ENCODE data around the gene GRAMD1A. TPM values are rescaled to one million over a fixed set of nuclear protein-coding genes. Genes with fewer than 3 reads are reported as not detected.
"Not testable (repeated sequence)": the region's sequence is repeated elsewhere in the genome, so short reads cannot be mapped to it uniquely, and the experiment has no call there.

GRAMD1A gene
- total and polyA plus RNA-seq, 2 donors (not counting 1 experiment from before 2014, with no cell fraction given) = 83.8 to 102 TPM

DNA sequence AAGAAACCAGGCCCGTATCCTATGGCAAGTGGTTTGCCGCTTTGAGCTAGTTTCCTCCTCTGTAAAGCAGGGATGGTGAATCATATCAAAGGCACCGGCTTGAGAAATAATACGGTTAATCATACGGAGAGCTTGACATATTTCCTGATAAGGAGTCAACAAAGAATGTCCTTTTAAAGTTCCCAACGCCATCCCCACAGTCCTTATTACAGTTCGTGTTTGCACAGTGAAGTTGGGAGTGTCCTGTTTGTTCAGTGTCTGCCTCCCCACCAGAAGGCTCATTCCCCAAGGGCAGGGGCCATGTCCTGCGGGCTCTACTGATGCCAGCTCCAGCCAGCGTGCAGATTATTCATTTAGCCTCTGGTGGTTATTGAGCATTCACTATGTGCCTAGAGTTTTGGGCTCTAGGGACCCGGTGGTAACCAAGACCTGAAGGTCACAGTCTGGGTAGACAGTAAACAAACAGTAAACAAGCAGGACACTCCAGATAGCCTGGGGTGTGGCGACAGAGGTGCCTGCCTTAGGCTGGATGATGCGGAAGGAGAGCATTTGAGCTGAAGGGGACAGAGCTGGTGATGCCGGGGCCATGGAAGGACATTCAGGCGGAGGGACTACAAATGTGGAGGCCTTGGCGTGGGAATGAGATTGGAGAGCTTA is 6.3 kb downstream of the GRAMD1A start:
- CTCF ChIA-PET = interaction anchor here (1.8 to 3.4 kb wide), 2 partner anchors 8 to 34 kb away, joined by 4 to 16 read pairs; no protein-coding TSS in a partner anchor
- H3K4me3 Mint-ChIP-seq = no peak overlapping the region
- TF ChIP-seq EZH2 (IDR thresholded peaks at IDR 0.05; ENCODE audit: borderline replicate concordance, insufficient read depth, low read depth, low read length, poor library complexity, severe bottlenecking) = no peak
- TF ChIP-seq, protein P1, sequence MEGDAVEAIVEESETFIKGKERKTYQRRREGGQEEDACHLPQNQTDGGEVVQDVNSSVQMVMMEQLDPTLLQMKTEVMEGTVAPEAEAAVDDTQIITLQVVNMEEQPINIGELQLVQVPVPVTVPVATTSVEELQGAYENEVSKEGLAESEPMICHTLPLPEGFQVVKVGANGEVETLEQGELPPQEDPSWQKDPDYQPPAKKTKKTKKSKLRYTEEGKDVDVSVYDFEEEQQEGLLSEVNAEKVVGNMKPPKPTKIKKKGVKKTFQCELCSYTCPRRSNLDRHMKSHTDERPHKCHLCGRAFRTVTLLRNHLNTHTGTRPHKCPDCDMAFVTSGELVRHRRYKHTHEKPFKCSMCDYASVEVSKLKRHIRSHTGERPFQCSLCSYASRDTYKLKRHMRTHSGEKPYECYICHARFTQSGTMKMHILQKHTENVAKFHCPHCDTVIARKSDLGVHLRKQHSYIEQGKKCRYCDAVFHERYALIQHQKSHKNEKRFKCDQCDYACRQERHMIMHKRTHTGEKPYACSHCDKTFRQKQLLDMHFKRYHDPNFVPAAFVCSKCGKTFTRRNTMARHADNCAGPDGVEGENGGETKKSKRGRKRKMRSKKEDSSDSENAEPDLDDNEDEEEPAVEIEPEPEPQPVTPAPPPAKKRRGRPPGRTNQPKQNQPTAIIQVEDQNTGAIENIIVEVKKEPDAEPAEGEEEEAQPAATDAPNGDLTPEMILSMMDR (IDR thresholded peaks at IDR 0.05) = no peak

DNA sequence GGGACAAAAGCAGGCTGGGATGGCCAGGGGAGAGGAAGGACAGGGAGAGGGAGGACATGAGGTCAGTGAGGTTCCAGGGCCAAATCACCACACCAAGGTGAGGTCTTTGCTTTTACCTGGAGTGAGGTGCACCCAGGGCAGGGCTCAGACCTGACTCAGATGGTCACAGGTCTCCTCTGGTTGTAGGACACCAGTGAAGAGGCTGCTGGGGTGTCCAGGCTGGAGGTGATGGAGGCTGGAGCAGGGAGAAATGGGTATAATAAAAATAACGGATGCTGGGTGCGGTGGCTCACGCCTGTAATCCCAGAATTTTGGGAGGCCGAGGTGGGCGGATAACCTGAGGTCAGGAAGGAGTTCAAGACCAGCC is 6.9 kb downstream of the GRAMD1A start:
- Histone ChIP-seq H3K27me3 (replicated peaks in 1 of 4; ENCODE audit: control extremely low read depth in 1 of 4, control insufficient read depth in 3 of 4, insufficient read depth in 4 of 4, low read length in 3 of 4) (no peaks in the 10 kb centered on the region), H3K9me3 (ENCODE audit: control extremely low read depth in 1 of 3, control insufficient read depth in 2 of 3, insufficient read depth in 1 of 3, low read length in 2 of 3) (no peaks in the 10 kb centered on the region), H3K4me1 (ENCODE audit: control insufficient read depth in 2 of 2, insufficient read depth in 2 of 2, low read length in 2 of 2) (peaks cover 18 to 21% of the 10 kb centered on the region in 2 donors), H3K4me2 (replicated peaks; ENCODE audit: low read depth, low read length, poor library complexity, severe bottlenecking) (no peak overlapping the region), H2AFZ (ENCODE audit: insufficient read depth, low read depth, low read length, poor library complexity, severe bottlenecking) (no peak overlapping the region), H4K20me1 (ENCODE audit: control insufficient read depth, insufficient read depth, low read length, poor library complexity, severe bottlenecking) (peaks cover 39% of the 10 kb centered on the region), H3K9ac (ENCODE audit: low read length) (no peak overlapping the region), H3K4me3 (ENCODE audit: control extremely low read depth in 1 of 5, extremely low read depth in 1 of 5, insufficient read depth in 1 of 5, low read depth in 2 of 5, low read length in 4 of 5) (no peak overlapping the region), H3K79me2 (ENCODE audit: control insufficient read depth, insufficient read depth, low read length) (peaks cover 39% of the 10 kb centered on the region), H3K36me3 (replicated peaks in 1 of 2; ENCODE audit: control extremely low read depth in 1 of 2, control insufficient read depth in 1 of 2, extremely low read depth in 1 of 2, insufficient read depth in 2 of 2, low read length in 1 of 2) (peaks cover under 1 to 45% of the 10 kb centered on the region in 2 experiments), H3K27ac (ENCODE audit: low read length in 2 of 2) (no peak overlapping the region)
- H3K4me3 Mint-ChIP-seq = no peak overlapping the region
- no peak for DNase-seq
- H3K27ac Mint-ChIP-seq = no peak overlapping the region
- 100% methylated on average over 5 of the region's 5 CpGs for WGBS (ENCODE audit: insufficient coverage)
- CTCF ChIA-PET = interaction anchor here (1.0 to 3.4 kb wide), 3 partner anchors 8 to 39 kb away, joined by 3 to 16 read pairs (median 4); no protein-coding TSS in a partner anchor
- H3K9me3 Mint-ChIP-seq (ENCODE audit: insufficient read depth) = no peaks in the 10 kb centered on the region
- peaks cover 24% of the 10 kb centered on the region for H3K4me1 Mint-ChIP-seq
- H3K27me3 Mint-ChIP-seq = no peaks in the 10 kb centered on the region
- POLR2A ChIA-PET = no interaction called here
- intact Hi-C loops (cut with micrococcal nuclease) = no loop called here
- ATAC-seq (ENCODE audit: low read depth) = no peak
- TF ChIP-seq EZH2 (IDR thresholded peaks at IDR 0.05; ENCODE audit: borderline replicate concordance, insufficient read depth, low read depth, low read length, poor library complexity, severe bottlenecking) = no peak
- TF ChIP-seq, protein P1 (IDR thresholded peaks at IDR 0.05) = no peak

More for the DNA sequence above, 6.3 kb downstream of the GRAMD1A start:
- 96% methylated on average over 11 of the region's 15 CpGs for WGBS (ENCODE audit: insufficient coverage)
- Histone ChIP-seq H2AFZ (ENCODE audit: insufficient read depth, low read depth, low read length, poor library complexity, severe bottlenecking) (no peak overlapping the region), H3K4me1 (ENCODE audit: control insufficient read depth in 2 of 2, insufficient read depth in 2 of 2, low read length in 2 of 2) (peaks cover 23 to 27% of the 10 kb centered on the region in 2 donors), H4K20me1 (ENCODE audit: control insufficient read depth, insufficient read depth, low read length, poor library complexity, severe bottlenecking) (peaks cover 39% of the 10 kb centered on the region), H3K4me2 (replicated peaks; ENCODE audit: low read depth, low read length, poor library complexity, severe bottlenecking) (no peak overlapping the region), H3K4me3 (ENCODE audit: control extremely low read depth in 1 of 5, extremely low read depth in 1 of 5, insufficient read depth in 1 of 5, low read depth in 2 of 5, low read length in 4 of 5) (no peak overlapping the region), H3K79me2 (ENCODE audit: control insufficient read depth, insufficient read depth, low read length) (peaks cover 44% of the 10 kb centered on the region), H3K27me3 (replicated peaks in 1 of 4; ENCODE audit: control extremely low read depth in 1 of 4, control insufficient read depth in 3 of 4, insufficient read depth in 4 of 4, low read length in 3 of 4) (no peaks in the 10 kb centered on the region), H3K9me3 (ENCODE audit: control extremely low read depth in 1 of 3, control insufficient read depth in 2 of 3, insufficient read depth in 1 of 3, low read length in 2 of 3) (no peaks in the 10 kb centered on the region), H3K27ac (ENCODE audit: low read length in 2 of 2) (no peak overlapping the region), H3K36me3 (replicated peaks in 1 of 2; ENCODE audit: control extremely low read depth in 1 of 2, control insufficient read depth in 1 of 2, extremely low read depth in 1 of 2, insufficient read depth in 2 of 2, low read length in 1 of 2) (peaks cover 3 to 40% of the 10 kb centered on the region in 2 experiments), H3K9ac (ENCODE audit: low read length) (no peak overlapping the region)
- no peak for DNase-seq
- Mint-ChIP-seq H3K27me3 (no peaks in the 10 kb centered on the region), H3K9me3 (ENCODE audit: insufficient read depth) (no peaks in the 10 kb centered on the region), H3K4me1 (peaks cover 27% of the 10 kb centered on the region), H3K27ac (no peak overlapping the region)
- intact Hi-C loops (cut with micrococcal nuclease) = no loop called here
- POLR2A ChIA-PET = no interaction called here
- no peak for ATAC-seq (ENCODE audit: low read depth)

GRCh38 chr19:35007427-35007826 is 7.3 kb downstream of the GRAMD1A start:
- Histone ChIP-seq H3K79me2 (ENCODE audit: control insufficient read depth, insufficient read depth, low read length) (peaks cover 34% of the 10 kb centered on the region), H3K4me1 (ENCODE audit: control insufficient read depth in 2 of 2, insufficient read depth in 2 of 2, low read length in 2 of 2) (peaks cover 14 to 18% of the 10 kb centered on the region in 2 donors), H3K36me3 (replicated peaks in 1 of 2; ENCODE audit: control extremely low read depth in 1 of 2, control insufficient read depth in 1 of 2, extremely low read depth in 1 of 2, insufficient read depth in 2 of 2, low read length in 1 of 2) (peaks cover 0 to 49% of the 10 kb centered on the region in 2 experiments), H4K20me1 (ENCODE audit: control insufficient read depth, insufficient read depth, low read length, poor library complexity, severe bottlenecking) (peaks cover 39% of the 10 kb centered on the region)
- intact Hi-C loops (cut with micrococcal nuclease); DNase-seq; H3K4me3 ChIP-seq (ENCODE audit: control extremely low read depth in 1 of 5, extremely low read depth in 1 of 5, insufficient read depth in 1 of 5, low read depth in 2 of 5, low read length in 4 of 5); ATAC-seq (ENCODE audit: low read depth); H3K9me3 ChIP-seq (ENCODE audit: control extremely low read depth in 1 of 3, control insufficient read depth in 2 of 3, insufficient read depth in 1 of 3, low read length in 2 of 3); H3K4me3 Mint-ChIP-seq; H3K27me3 Mint-ChIP-seq; H3K4me2 ChIP-seq (replicated peaks; ENCODE audit: low read depth, low read length, poor library complexity, severe bottlenecking); H3K9ac ChIP-seq (ENCODE audit: low read length); H3K9me3 Mint-ChIP-seq (ENCODE audit: insufficient read depth); H2AFZ ChIP-seq (ENCODE audit: insufficient read depth, low read depth, low read length, poor library complexity, severe bottlenecking); H3K27me3 ChIP-seq (replicated peaks in 1 of 4; ENCODE audit: control extremely low read depth in 1 of 4, control insufficient read depth in 3 of 4, insufficient read depth in 4 of 4, low read length in 3 of 4); H3K27ac ChIP-seq (ENCODE audit: low read length in 2 of 2); POLR2A ChIA-PET; H3K27ac Mint-ChIP-seq: not testable (repeated sequence)
- peaks cover 23% of the 10 kb centered on the region for H3K4me1 Mint-ChIP-seq
- WGBS (ENCODE audit: insufficient coverage) = 100% methylated on average over 2 of the region's 8 CpGs
- CTCF ChIA-PET = interaction anchor here (0.5 to 3.4 kb wide), 3 partner anchors 35 to 688 kb away, joined by 3 to 16 read pairs (median 3); no protein-coding TSS in a partner anchor
